CD4-positive, alpha-beta T cell treated with Interleukin-21 for 1 hour (primary cell): ENCODE data around the gene THOC6.
"Not testable (repeated sequence)": the region's sequence is repeated elsewhere in the genome, so short reads cannot be mapped to it uniquely, and the experiment has no call there.

ENCODE experiments used
- DNase-seq: peaks from one replicate; pipeline ENCODE4 v3.0.0-alpha.2; 2020

The THOC6 gene

DNA sequence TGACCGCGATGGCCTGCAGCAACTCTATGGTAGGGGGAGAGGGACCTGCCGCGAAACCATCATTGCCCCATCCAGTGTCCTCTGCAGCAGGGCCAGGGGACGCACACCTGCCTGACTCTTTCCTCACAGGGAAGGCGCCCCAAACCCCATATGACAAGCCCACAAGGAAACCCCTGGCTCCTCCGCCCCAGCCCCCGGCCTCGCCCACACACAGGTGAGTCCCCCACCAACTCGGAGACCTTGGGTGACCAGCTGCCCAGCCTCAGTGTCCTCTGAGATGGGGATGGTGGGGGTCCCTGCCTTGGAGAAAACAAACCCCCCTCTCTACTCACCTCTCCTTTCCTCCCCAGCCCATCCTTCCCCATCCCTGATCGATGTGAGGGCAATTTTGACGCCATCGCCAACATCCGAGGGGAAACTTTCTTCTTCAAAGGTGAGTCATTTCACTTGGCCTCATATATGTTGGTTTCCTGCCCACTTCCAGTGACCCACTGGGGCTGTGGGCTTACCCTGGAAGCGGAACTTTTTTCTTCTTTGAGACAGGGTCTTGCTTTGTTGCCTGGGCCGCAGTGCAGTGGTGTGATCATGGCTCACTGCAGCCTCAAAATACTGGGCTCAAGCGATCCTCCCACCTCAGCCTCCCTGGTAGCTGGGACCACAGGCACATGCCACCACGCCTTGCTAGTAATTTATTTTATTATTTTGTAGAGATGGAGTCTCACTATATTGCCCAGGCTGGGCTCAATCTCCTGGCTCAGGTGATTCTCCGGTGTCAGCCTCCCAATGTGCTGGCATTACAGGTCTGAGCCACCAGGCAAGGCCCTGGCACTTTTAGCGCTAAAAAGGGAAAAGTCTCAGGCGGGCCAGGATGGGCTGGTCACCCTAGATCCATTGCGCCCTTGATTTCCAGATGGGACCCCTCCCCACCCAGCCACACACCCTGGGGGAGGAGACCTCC, 33.6 kb downstream of the THOC6 start:
- DNase-seq = no peak

DNA sequence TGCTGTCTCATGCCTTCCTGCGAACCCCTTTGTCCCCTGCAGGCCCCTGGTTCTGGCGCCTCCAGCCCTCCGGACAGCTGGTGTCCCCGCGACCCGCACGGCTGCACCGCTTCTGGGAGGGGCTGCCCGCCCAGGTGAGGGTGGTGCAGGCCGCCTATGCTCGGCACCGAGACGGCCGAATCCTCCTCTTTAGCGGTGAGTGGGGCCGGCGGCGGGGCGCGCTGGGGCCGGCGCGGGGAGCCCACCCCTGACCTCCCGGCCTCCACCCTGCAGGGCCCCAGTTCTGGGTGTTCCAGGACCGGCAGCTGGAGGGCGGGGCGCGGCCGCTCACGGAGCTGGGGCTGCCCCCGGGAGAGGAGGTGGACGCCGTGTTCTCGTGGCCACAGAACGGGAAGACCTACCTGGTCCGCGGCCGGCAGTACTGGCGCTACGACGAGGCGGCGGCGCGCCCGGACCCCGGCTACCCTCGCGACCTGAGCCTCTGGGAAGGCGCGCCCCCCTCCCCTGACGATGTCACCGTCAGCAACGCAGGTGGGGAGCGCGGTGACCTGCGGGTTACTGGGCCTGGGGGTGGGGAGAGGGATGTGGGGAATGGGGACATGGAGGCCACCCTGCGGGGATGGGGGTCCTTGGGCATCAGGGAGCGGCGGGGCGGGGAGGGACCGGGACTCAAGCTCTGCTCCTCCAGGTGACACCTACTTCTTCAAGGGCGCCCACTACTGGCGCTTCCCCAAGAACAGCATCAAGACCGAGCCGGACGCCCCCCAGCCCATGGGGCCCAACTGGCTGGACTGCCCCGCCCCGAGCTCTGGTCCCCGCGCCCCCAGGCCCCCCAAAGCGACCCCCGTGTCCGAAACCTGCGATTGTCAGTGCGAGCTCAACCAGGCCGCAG, 34.5 kb downstream of the THOC6 start:
- peak; percentile 56 for DNase-seq

DNA sequence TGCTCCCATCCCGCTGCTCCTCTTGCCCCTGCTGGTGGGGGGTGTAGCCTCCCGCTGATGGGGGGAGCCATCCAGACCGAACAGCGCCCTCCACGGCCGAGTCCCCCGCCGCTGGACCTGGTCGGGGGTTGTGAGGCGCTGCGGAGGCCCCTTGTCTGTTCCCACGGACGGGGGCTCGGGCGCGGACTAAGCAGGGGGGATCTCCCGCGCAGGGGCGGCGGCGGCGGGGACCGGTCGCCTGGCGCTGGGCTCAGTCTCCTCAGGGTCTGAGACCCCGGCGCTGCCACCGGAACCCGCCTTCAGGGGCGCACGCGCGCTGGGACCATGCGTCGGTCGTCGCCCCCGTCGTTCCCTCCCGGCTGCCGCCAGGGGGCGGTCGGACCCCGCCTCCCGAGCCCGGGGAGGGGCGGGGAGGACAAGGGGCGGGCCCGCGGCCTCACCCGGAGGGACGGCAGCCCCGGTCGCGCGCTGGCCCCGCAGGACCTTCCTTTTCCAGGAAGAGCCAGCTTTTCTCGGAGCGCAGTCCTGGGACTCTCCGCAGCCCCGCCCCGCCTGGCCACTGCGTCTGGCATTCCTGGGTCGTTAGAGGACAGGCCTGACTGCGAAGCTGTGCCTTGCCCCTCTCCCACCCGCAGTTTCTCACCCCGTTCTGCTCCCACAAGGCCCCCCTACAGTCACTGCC, 35.3 kb downstream of the THOC6 start:
- peak; percentile 89 for DNase-seq

DNA sequence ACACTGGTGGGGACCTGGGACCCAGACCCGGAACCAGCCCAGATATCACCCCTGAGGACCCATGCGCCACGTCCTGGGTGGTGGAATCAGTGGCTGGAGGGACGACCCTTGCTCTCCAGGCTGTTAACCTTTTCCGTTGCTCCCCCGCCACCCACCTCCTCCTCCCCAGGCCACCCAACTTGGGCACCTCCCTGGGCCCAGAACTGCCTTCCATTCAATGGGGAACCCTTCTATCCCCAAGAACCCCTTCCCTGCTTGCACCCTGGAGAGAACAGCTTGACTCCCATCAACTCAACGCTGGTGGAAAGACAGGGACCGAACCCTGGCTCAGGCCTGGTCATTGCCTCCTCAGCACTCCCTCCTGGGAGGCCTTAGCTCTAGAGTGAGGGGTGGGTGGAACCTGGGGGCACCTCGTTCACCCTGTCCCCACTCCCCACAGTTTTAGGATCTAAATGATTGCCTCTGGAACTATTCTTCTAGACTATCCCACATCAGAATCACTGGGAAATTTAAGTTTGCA, 35.9 kb downstream of the THOC6 start:
- DNase-seq = no peak

DNA sequence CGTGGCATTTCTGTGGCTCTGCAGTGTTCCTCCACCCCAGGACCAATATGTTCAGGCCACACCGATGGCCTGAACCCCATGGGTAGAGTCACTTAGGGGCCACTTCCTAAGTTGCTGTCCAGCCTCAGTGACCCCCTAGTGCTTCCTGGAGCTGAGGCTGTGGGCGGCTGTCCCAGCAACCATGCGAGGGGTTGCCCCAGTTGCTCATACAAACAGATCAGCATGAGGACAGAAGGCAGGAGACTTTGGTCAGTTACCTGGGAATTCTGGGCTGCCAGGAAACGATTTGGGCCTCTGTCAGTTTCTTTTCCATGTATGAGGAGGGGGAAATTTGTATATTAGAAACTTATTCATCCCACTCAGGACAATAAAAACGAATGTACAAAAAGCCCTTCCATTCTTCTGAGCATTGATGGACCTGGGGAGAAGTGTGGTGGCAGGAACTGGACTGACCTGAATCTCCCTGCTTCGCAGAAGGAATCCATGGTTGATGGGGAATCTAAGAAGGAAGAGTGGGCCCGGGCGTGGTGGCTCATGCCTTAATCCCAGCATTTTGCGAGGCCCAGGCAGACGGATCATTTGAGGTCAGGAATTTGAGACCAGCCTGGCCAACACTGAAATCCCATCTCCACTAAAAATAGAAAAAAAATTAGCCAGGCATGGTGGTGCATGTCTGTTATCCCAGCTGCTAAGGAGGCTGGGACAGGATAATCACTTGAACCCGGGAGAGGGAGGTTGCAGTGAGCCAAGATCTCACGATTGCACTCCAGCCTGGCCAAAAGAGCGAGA, 36.7 kb downstream of the THOC6 start:
- no peak for DNase-seq

DNA sequence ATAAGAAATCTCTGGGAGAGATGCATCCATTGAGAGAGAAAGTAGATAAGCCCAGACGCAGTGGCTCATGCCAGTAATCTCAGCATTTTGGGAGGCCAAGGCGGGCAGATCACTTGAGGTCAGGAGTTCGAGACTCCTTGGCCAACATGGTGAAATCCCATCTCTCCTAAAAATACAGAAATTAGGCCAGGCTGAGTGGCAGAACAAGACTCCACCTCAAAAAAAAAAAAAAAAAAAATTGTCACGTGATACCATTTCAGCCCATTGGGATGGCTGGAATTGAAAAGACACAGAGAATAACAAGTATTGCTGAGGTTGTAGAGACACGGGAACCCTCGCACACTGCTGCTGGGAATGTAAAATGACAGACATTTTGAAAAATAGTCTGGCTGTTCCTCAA, 38.7 kb downstream of the THOC6 start:
- no peak for DNase-seq

DNA sequence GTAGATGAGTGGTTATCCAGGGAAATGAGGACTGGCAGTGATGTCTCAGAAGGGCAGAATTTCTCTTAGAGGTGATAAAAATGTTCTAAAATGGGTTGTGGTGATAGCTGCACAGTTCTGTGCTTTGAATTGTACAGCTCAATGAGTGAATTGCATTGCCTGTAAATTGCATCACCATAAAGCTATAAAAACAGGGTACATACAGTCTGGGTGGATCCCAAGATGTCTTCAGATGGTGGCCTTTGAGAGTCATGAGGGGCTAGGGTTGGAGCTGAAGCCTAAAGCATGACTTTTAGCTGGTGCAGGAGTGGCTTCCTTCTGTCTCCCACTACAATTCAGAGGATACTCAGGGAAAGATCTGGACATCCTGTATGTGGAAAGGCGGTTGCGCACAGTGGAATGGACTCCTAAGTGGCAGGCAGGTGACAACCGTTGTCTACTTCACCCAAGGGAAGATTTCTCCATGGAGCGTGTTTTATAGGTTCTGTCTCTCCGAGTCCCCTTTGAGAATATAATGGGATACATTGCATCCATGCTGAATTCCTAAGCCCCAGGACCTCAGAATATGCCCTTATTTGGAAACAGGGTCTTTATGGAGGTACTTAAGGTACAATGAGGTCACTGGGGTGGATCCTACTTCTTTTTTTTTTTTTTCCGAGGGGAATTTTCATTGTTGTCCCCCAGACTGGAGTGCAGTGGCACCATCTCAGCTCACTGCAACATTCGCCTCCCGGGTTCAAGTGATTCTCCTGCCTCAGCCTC, 40.0 kb downstream of the THOC6 start:
- DNase-seq = no peak

DNA sequence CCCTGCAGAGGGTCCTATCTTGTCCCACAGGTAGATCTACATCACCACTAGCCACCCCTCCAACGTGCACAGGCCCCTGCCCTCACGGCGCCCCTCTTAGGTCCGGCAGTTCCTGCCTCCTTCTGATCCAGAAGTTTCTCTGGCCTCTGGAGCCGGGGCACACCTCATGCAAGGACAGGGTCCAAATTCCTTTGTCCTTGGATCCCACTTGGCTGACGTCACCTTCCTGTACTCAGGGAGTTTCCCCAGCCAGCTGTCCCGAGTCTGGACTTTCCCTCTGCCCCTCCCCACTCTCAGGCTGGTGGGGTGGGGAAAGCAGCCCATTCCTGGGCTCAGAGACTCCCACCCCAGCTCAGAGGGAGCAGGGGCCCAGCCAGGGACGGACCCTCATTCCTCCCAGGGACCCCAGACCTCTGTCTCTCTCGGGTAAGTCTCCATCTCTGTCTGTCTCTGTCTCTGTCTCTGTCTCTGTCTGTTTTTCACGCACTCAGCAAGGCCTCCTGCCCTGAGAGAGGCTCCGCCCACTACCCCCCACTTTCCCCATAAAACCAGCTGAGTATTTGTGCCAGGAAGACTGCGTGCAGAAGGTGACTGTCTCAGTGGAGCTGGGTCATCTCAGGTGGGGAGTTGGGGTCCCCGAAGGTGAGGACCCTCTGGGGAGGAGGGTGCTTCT, 41.4 kb downstream of the THOC6 start, which contains the start of gene IL32:
IL32 (plus strand) TSS at position 572 of the 673 bp plus-strand sequence. CDS start 172 bp downstream, outside the sequence.
- peak; percentile 88 for DNase-seq

DNA sequence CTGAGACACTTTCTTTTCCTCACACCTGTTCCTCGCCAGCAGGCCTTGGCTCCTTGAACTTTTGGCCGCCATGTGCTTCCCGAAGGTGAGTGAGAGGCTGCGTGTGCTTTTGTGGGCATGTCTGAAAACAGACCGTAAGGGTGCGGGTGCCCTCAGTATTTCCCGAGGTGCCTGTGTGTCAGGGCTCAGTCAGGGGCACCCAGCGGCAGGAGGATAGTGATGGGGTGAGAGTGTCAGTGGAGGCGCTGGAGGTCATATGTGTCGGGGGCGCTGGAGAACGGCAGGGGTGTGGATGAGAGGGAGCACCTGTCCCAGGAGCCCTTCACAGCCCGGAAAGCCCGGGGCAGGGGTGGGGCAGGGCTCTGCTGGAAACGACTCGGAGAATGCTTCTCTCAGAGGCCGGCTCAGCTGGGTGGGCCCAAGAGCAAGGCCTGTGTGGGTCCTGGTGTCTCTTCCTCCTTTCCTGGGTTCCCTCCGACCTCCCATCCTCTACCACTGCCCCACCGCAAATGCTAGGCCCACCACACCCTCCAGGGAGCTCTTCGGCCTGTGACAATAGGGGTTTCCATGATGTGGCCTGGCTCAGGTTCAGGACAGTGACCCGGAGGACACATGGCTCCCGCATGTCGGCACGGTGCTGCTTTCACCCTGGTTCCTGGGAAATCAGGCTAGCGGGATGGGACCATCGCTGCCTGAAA, 42.1 kb downstream of the THOC6 start:
- no peak for DNase-seq

DNA sequence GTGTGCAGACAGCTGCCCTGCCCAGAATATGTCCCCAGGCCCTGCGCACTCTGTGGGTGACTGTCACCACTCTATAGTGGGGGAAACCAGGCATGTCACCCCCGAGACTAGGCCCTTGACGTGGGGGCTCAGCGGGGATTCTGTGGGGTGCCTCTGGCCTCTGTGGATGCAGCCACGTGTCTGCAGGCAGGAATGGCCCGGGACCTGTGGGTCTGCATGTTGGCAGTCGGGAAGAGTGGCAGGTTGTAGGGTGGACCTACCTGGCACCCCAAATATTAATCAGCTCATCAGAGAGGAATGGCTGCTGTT, 42.6 kb downstream of the THOC6 start:
- no peak for DNase-seq

DNA sequence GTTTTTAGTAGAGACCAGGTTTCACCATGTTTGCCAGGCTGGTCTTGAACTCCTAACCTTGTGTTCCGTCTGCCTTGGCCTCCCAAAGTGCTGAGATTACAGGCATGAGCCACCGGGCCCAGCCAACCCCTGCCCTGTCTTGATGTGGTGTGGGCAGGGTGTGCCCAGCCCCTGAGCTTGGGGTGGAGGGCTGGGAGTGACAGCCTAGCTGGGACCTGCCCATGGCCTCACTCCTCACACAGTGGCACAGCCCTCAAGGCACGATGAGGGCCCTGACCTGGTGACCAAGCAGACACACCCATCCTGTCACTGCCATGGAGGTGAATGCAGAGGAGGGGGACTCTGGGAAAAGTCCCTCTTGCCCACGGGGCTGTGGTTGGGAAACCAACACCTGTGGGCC, 44.7 kb downstream of the THOC6 start:
- DNase-seq = peak; percentile 57

DNA sequence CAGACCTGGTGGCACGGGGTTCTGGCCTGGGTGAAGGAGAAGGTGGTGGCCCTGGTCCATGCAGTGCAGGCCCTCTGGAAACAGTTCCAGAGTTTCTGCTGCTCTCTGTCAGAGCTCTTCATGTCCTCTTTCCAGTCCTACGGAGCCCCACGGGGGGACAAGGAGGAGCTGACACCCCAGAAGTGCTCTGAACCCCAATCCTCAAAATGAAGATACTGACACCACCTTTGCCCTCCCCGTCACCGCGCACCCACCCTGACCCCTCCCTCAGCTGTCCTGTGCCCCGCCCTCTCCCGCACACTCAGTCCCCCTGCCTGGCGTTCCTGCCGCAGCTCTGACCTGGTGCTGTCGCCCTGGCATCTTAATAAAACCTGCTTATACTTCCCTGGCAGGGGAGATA, 45.3 kb downstream of the THOC6 start:
- DNase-seq = not testable (repeated sequence)

DNA sequence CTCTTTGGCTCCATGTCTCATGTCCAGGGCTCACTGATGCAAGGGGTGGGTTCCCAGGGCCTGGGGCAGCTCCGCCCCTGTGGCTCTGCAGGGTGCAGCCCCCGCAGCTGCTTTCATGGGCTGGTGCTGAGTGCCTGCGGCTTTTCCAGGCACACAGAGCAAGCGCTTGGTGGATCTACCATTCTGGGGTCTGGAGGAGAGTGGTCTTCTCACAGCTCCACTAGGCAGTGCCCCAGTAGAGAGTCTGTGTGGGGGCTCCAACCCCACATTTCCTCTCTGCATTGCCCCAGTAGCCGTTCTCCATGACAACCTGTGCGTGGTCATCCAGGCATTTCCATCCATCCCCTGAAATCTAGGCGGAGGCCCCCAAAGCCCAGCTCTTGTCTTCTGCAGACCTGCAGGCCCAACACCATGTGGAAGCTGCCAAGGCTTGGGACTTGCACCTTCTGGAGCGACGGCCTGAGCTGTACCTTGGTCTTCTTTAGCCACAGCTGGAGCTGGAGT, 46.8 kb downstream of the THOC6 start:
- peak; percentile 51 for DNase-seq

DNA sequence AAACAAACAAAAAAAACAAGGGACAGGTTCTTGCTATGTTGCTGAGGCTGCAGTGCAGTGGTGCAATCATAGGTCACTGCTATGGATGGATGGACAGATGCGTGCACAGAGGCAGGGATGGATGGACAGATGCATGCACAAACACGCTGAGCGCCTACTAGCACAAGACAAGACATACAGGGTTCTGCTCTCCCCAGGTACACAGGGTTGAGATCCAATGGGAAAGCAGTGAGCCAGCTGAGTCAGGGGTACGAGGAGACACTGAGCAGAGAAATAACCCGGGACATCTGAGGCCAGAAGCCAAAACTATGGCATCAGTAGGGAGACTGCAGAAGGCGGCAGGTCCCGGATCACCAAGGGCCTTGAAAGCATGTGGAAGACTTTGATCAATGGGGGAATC, 47.8 kb downstream of the THOC6 start:
- peak; percentile 35 for DNase-seq

DNA sequence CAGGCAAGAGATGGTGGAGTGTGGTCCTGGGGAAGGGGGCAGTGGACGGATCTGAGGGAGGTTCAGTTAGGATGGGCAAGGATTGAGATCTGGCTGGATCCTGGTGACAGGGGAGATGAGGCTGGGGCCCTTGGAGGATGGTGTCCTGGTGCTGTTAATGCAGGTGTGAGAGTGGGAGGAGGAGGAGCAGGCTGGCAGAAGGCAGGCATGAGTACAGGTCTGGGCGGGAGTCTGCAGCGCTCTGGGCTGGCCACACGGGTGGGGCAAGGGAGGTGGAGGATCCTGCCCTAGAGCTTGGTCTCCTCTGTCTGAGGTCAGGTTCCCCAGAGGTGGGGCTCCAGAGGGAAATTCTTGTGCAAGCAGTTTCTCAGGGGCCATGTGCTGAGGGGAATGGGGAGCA, 48.3 kb downstream of the THOC6 start:
- peak; percentile 57 for DNase-seq

DNA sequence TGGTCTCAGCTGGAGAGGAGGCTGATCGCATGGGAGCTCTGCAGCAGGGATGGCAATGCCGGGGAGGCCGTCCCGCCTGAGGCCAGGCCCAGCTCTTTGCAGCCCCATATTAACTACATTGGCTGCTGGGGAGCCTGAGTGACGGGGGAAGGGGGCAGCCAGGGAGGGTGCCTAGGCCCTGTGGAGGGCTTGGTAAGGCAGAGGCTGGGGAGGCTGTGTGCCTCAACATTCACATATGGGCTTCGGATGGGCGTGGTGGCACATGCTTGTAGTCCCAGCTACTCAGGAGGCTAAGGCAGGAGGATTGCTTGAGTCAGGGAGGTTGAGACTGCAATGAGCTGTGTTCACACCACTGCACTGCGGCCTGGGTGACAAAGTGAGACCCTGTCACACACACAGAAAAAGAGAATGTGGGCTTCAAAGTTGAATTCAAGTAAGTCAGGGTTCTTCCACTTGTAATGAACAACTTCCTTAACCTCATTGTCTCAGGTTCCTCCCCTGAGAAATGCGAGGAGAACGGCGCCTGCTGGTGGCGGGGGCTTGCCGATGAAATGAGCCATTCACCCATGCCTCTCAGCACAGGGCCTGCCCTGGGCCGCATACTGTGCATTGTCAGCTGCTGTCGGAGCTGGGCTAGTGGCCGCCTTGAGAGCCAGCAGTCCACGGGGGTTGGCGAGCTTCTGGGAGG, 48.9 kb downstream of the THOC6 start:
- peak; percentile 67 for DNase-seq

DNA sequence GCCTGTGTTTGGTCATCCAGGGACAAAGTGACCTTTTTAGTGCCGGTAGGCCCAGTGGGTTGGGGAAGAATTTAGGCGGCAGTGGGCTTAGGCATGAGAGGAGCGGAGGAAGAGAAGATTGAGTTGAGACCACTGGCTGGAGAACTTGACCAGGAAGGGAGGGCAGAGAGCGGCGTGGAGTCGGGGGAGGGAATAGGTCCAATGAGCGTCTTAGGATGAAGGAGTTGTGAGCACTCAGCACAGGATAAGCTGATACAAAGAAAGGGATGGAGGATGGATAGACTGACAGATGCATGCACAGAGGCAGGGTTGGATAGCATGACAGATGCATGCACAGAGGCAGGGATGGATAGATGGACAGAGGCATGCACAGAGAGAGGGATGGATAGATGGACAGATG, 49.6 kb downstream of the THOC6 start:
- DNase-seq = no peak

DNA sequence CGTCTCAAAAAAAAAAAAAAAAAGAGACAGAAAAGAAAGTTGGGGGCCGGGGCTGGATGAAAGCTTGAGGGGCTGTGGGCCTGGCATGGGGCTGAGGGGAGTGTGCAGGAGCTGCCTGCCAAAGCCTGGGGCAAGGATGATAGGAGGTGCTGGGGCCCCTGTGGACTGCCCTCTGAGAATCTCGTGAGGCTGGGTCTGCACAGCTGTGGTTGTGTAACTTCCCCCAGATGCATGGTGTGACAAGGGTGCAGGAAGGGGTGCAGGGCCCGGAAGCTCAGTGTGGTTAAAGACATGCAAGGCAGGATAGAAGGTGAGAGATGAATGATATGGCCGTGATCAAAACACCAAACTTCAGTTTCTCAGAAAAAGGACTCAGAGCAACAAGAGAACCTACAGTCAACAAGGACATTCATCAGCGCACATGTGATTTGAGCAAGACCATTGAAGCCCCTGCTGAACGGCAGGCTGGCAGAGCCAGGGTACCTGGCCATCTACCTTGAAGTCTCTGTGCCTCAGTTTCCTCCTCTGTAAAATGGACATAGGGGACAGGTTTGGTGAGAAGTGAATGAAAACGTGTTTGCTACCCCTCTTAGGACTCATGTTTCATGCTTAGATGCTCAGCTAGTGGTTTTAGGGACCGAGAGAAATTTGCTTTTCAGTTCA, 51.2 kb downstream of the THOC6 start:
- DNase-seq = peak; percentile 90

DNA sequence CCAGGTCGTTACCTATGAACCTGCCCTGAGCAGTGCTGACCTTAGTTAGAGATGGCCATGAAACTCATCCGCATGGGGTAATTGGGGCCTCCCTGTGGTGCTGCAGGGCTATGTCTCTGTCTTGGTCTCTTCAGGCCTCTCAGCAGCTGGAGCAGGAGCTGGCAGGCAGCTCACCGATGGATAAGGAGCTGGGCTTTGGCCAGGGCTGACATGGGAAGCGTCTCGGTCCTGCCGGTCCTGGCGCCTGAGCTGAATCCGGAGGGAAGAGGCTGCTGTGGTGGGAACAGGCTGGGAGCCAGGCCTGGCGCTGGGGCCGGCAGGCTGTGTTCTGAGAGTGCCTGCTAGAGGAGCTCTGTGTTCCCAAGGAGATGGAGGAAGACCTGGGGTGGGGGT, 51.7 kb downstream of the THOC6 start:
- peak; percentile 26 for DNase-seq
